HEK293T (cell line): ENCODE data around the gene SEZ6L.

Source experiments
- CTCF ChIA-PET: fragments of 350-600 bp; formaldehyde crosslinking; extraction: SDS; loops from one replicate; lab custom pipeline; 2021; ENCODE audit warnings: antibody characterized with exemption, inconsistent platforms; lab: Yijun Ruan, JAX
- POLR2A ChIA-PET: fragments of 350-600 bp; formaldehyde crosslinking; extraction: SDS; loops from one replicate; lab custom pipeline; 2020; ENCODE audit warnings: antibody characterized with exemption, inconsistent platforms; lab: Yijun Ruan, JAX
- DNase-seq: peaks from one replicate; pipeline ENCODE4 v3.0.0; 2012; ENCODE audit warnings: mixed read lengths; ENCODE audit errors: extremely low spot score
- ARNT ChIP-seq: fragments of 450-650 bp; IDR thresholded peaks from 2 replicates; pipeline ENCODE4 v1.6.1; 2017; ENCODE audit warnings: mild to moderate bottlenecking
- BHLHE40 ChIP-seq: fragments of 450-650 bp; IDR thresholded peaks from 2 replicates; pipeline ENCODE4 v1.6.1; 2016; ENCODE audit warnings: mild to moderate bottlenecking, moderate library complexity, borderline replicate concordance
- CTBP1 ChIP-seq: fragments of 450-650 bp; IDR thresholded peaks from 2 replicates; pipeline ENCODE4 v1.6.1; 2016; ENCODE audit warnings: borderline replicate concordance
- ELF4 ChIP-seq: fragments of 450-650 bp; IDR thresholded peaks from 2 replicates; pipeline ENCODE4 v1.6.1; 2017; ENCODE audit warnings: antibody characterized with exemption
- FOXA1 ChIP-seq: fragments of 450-650 bp; IDR thresholded peaks from 2 replicates; pipeline ENCODE4 v1.6.1; 2016; ENCODE audit warnings: mild to moderate bottlenecking
- FOXK2 ChIP-seq: fragments of 450-650 bp; IDR thresholded peaks from 2 replicates; pipeline ENCODE4 v1.6.1; 2016; ENCODE audit warnings: mild to moderate bottlenecking
- FOXM1 ChIP-seq: fragments of 450-650 bp; IDR thresholded peaks from 2 replicates; pipeline ENCODE4 v1.6.1; 2017; ENCODE audit warnings: mild to moderate bottlenecking, borderline replicate concordance
- HDGF ChIP-seq: fragments of 450-650 bp; IDR thresholded peaks from 2 replicates; pipeline ENCODE4 v1.6.1; 2017; ENCODE audit warnings: antibody characterized with exemption, borderline replicate concordance
- L3MBTL2 ChIP-seq: fragments of 450-650 bp; conservative IDR thresholded peaks from 2 replicates; pipeline ENCODE4 v1.6.1; 2016; ENCODE audit warnings: mild to moderate bottlenecking
- LEF1 ChIP-seq: fragments of 450-650 bp; IDR thresholded peaks from 2 replicates; pipeline ENCODE4 v1.6.1; 2017; ENCODE audit warnings: mild to moderate bottlenecking, borderline replicate concordance
- NFRKB ChIP-seq: fragments of 450-650 bp; IDR thresholded peaks from 2 replicates; pipeline ENCODE4 v1.6.1; 2016; ENCODE audit warnings: mild to moderate bottlenecking, moderate library complexity
- SP1 ChIP-seq: fragments of 450-650 bp; IDR thresholded peaks from 2 replicates; pipeline ENCODE4 v1.6.1; 2017
- SUZ12 ChIP-seq: fragments of 450-650 bp; IDR thresholded peaks from 2 replicates; pipeline ENCODE4 v1.6.1; 2016; ENCODE audit warnings: mild to moderate bottlenecking
- TARDBP ChIP-seq: fragments of 450-650 bp; IDR thresholded peaks from 2 replicates; pipeline ENCODE4 v1.6.1; 2016
- ZNF384 ChIP-seq: fragments of 450-650 bp; IDR thresholded peaks from 2 replicates; pipeline ENCODE4 v1.6.1; 2016
- TF ChIP-seq, protein P1 (sequence below): fragments of 450-650 bp; IDR thresholded peaks from 2 replicates; pipeline ENCODE4 v1.6.1; 2016

SEZ6L gene

GRCh38 chr22:26134654-26135330, 34.5 kb upstream of the SEZ6L start:
- ChIA-PET POLR2A (no interaction called here), CTCF (interaction anchor here (0.9 to 1.0 kb wide), 2 partner anchors 9 to 207 kb away, joined by 3 read pairs; no protein-coding TSS in a partner anchor)
- no peak for DNase-seq
- TF ChIP-seq HDGF, result no peak
- no peak for TF ChIP-seq BHLHE40
- TF ChIP-seq ELF4, result no peak
- no peak for TF ChIP-seq ZNF384
- no peak for TF ChIP-seq TARDBP
- no peak for TF ChIP-seq LEF1
- TF ChIP-seq SUZ12, result no peak
- TF ChIP-seq ARNT, result no peak
- TF ChIP-seq CTBP1, result no peak
- TF ChIP-seq FOXM1, result no peak
- TF ChIP-seq, protein P1, sequence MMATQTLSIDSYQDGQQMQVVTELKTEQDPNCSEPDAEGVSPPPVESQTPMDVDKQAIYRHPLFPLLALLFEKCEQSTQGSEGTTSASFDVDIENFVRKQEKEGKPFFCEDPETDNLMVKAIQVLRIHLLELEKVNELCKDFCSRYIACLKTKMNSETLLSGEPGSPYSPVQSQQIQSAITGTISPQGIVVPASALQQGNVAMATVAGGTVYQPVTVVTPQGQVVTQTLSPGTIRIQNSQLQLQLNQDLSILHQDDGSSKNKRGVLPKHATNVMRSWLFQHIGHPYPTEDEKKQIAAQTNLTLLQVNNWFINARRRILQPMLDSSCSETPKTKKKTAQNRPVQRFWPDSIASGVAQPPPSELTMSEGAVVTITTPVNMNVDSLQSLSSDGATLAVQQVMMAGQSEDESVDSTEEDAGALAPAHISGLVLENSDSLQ, result no peak
- TF ChIP-seq FOXK2, result no peak
- TF ChIP-seq NFRKB, result no peak
- no peak for TF ChIP-seq SP1
- TF ChIP-seq FOXA1, result no peak
- no peak for TF ChIP-seq L3MBTL2

GRCh38 chr22:26135806-26136205, 33.5 kb upstream of the SEZ6L start:
- DNase-seq, result no peak
- ChIA-PET POLR2A (no interaction called here), CTCF (interaction anchor here (0.9 kb wide), 1 partner anchor 10 kb away, joined by 3 read pairs; no protein-coding TSS in a partner anchor)
- no peak for TF ChIP-seq CTBP1
- no peak for TF ChIP-seq ZNF384
- no peak for TF ChIP-seq HDGF
- TF ChIP-seq LEF1, result no peak
- no peak for TF ChIP-seq L3MBTL2
- TF ChIP-seq ARNT, result no peak

GRCh38 chr22:26139310-26139709, 30.0 kb upstream of the SEZ6L start:
- CTCF ChIA-PET, result no interaction called here
- no peak for DNase-seq
- POLR2A ChIA-PET, result no interaction called here

GRCh38 chr22:26141831-26142230, 27.4 kb upstream of the SEZ6L start:
- POLR2A ChIA-PET, result no interaction called here
- no peak for DNase-seq
- CTCF ChIA-PET, result no interaction called here
- TF ChIP-seq ARNT (no peak), NFRKB (no peak), SUZ12 (no peak), L3MBTL2 (no peak), ELF4 (no peak), LEF1 (no peak), FOXM1 (no peak), ZNF384 (no peak), TARDBP (no peak), FOXA1 (no peak), CTBP1 (no peak), FOXK2 (no peak), SP1 (no peak), BHLHE40 (no peak)
- TF ChIP-seq, protein P1, result no peak

More at GRCh38 chr22:26139310-26139709, 30.0 kb upstream of the SEZ6L start:
- TF ChIP-seq SP1 (no peak), FOXK2 (no peak), ARNT (no peak), ZNF384 (no peak), NFRKB (no peak), SUZ12 (no peak), CTBP1 (no peak)

- TF ChIP-seq CTBP1 (no peak), SP1 (no peak), L3MBTL2 (no peak), TARDBP (no peak), BHLHE40 (no peak), FOXM1 (no peak), ELF4 (no peak), ARNT (no peak), FOXA1 (no peak), FOXK2 (no peak), ZNF384 (no peak), LEF1 (no peak), SUZ12 (no peak), HDGF (no peak), NFRKB (no peak)
- TF ChIP-seq, protein P1, result no peak
- no peak for DNase-seq
- CTCF ChIA-PET, result interaction anchor here (0.7 to 1.6 kb wide), 2 partner anchors 28 to 105 kb away, joined by 3 to 7 read pairs; no protein-coding TSS in a partner anchor
- POLR2A ChIA-PET, result no interaction called here
Measured at GRCh38 chr22:26143806-26144325, 25.4 kb upstream of the SEZ6L start.

DNA sequence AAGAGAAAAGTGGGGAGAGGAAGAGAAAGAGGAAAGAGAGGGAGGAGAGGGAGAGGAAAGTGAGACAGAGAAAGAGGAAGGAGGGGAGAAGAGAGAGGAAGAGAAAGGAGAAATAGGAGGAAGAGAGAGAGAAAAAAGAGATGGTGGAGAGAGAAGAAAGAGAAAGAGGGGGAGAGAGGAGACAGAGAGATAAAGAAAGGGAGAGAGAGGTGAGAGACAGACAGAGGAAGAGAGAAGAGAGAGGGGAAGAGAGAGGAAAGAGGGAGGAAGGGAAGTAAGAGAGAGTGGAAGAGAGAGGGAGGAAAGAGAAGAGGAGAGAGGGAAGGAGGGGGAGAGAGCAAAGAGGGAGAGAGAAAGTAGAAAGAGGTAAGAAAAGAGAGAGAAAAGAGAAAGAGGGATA, 9.4 kb upstream of the SEZ6L start:
- TF ChIP-seq SP1 (no peak), FOXA1 (no peak), LEF1 (no peak), FOXM1 (no peak), CTBP1 (no peak), ELF4 (no peak), TARDBP (no peak), SUZ12 (no peak), HDGF (no peak), L3MBTL2 (no peak), ARNT (no peak), FOXK2 (no peak), ZNF384 (no peak), NFRKB (no peak), BHLHE40 (no peak)
- TF ChIP-seq, protein P1, result no peak
- POLR2A ChIA-PET, result no interaction called here
- CTCF ChIA-PET, result no interaction called here
- no peak for DNase-seq
